B cell (primary cell): Measurements from ENCODE around the gene ITPR1. TPM values are rescaled to one million over a fixed set of nuclear protein-coding genes. Genes with fewer than 3 reads are reported as not detected.

Experiments used
- ATAC-seq: fragments of 200-7000 bp; cut with Tn5 transposase; one replicate; pipeline ENCODE4 v1.10.0; 2021; ENCODE audit warnings: low read depth, mild to moderate bottlenecking, moderate number of reproducible peaks, moderate library complexity
- CTCF ChIA-PET: fragments of 350-600 bp; sonication (Branson Sonifier 250); formaldehyde crosslinking; loops from one replicate; lab custom pipeline; 2021; ENCODE audit warnings: antibody characterized with exemption, inconsistent platforms; lab: Charles Lee
- POLR2A ChIA-PET: fragments of 350-600 bp; sonication (Branson Sonifier 250); formaldehyde crosslinking; loops from one replicate; lab custom pipeline; 2021; ENCODE audit warnings: antibody characterized with exemption; lab: Charles Lee
- DNase-seq: peaks from one replicate; pipeline ENCODE4 v3.0.0; 2013
- H2AFZ ChIP-seq: 2 replicates; pipeline ENCODE4 v1.6.1; 2012; ENCODE audit warnings: mild to moderate bottlenecking, low read depth, low read length; ENCODE audit not compliant: insufficient read depth, poor library complexity, severe bottlenecking
- H3K27ac ChIP-seq, 2 donors: 1 replicate in 1 of 2; 2 replicates in 1 of 2; pipeline ENCODE4 v1.5.1; 2012 to 2013; ENCODE audit warnings: low read length in 2 of 2, mild to moderate bottlenecking in 2 of 2, moderate library complexity in 1 of 2
- H3K27me3 ChIP-seq, 4 experiments: fragments of 200-600 bp in 1 of 4; sonication (generic) in 1 of 4; replicated peaks in 1 of 4; 1 replicate in 2 of 4; 2 replicates in 2 of 4; pipeline versions ENCODE4 v1.6.1 to v1.7.0; 2013 to 2016; ENCODE audit warnings: low read length in 3 of 4, mild to moderate bottlenecking in 2 of 4, mixed read lengths in 1 of 4, moderate library complexity in 1 of 4; ENCODE audit not compliant: insufficient read depth in 4 of 4, control insufficient read depth in 3 of 4; ENCODE audit errors: control extremely low read depth in 1 of 4
- H3K36me3 ChIP-seq, 2 experiments: replicated peaks in 1 of 2; 1 replicate in 1 of 2; 2 replicates in 1 of 2; pipeline versions ENCODE4 v1.6.1 to v1.7.1; 2013; ENCODE audit warnings: low read length in 1 of 2; ENCODE audit not compliant: insufficient read depth in 2 of 2, control insufficient read depth in 1 of 2; ENCODE audit errors: control extremely low read depth in 1 of 2, extremely low read depth in 1 of 2
- H3K4me1 ChIP-seq, 2 donors: fragments of 200-600 bp in 1 of 2; sonication (generic) in 1 of 2; 1 replicate in 1 of 2; 2 replicates in 1 of 2; pipeline versions ENCODE4 v1.5.1 to v1.6.1; 2013 to 2017; ENCODE audit warnings: low read length in 2 of 2; ENCODE audit not compliant: control insufficient read depth in 2 of 2, insufficient read depth in 2 of 2
- H3K4me2 ChIP-seq: replicated peaks from 2 replicates; pipeline ENCODE3; 2012; ENCODE audit warnings: mild to moderate bottlenecking, low read depth, low read length; ENCODE audit not compliant: poor library complexity, severe bottlenecking
- H3K4me3 ChIP-seq, 5 experiments: fragments of 200-600 bp in 1 of 5; sonication (generic) in 1 of 5; 1 replicate in 3 of 5; 2 replicates in 2 of 5; pipeline versions ENCODE4 v1.5.1 to v1.7.0; 2011 to 2016; ENCODE audit warnings: low read length in 4 of 5, mild to moderate bottlenecking in 4 of 5, low read depth in 2 of 5, control low read depth in 1 of 5, moderate library complexity in 1 of 5; ENCODE audit not compliant: insufficient read depth in 1 of 5; ENCODE audit errors: control extremely low read depth in 1 of 5, extremely low read depth in 1 of 5
- H3K79me2 ChIP-seq: fragments of 200-600 bp; sonication (generic); one replicate; pipeline ENCODE4 v1.6.0; 2016; ENCODE audit warnings: low read length; ENCODE audit not compliant: control insufficient read depth, insufficient read depth
- H3K9ac ChIP-seq: fragments of 200-600 bp; sonication (generic); 2 replicates; pipeline ENCODE4 v1.6.1; 2017; ENCODE audit warnings: mild to moderate bottlenecking, low read length, moderate library complexity
- H3K9me3 ChIP-seq, 3 donors: one replicate each; pipeline versions ENCODE4 v1.6.1 to v1.7.1; 2013; ENCODE audit warnings: low read length in 2 of 3; ENCODE audit not compliant: control insufficient read depth in 2 of 3, insufficient read depth in 1 of 3; ENCODE audit errors: control extremely low read depth in 1 of 3
- H4K20me1 ChIP-seq: 2 replicates; pipeline ENCODE4 v1.6.0; 2012; ENCODE audit warnings: mild to moderate bottlenecking, low read length; ENCODE audit not compliant: insufficient read depth, control insufficient read depth, poor library complexity, severe bottlenecking
- H3K27ac Mint-ChIP-seq: one replicate; pipeline ENCODE4 v1.8.0; 2021; ENCODE audit warnings: mixed read lengths
- H3K27me3 Mint-ChIP-seq: one replicate; pipeline ENCODE4 v1.8.0; 2021; ENCODE audit warnings: mixed read lengths
- H3K4me1 Mint-ChIP-seq: one replicate; pipeline ENCODE4 v1.8.0; 2021; ENCODE audit warnings: mixed read lengths
- H3K4me3 Mint-ChIP-seq: one replicate; pipeline ENCODE4 v1.8.0; 2021; ENCODE audit warnings: mixed read lengths
- H3K9me3 Mint-ChIP-seq: one replicate; pipeline ENCODE4 v1.8.0; 2022; ENCODE audit warnings: mixed read lengths; ENCODE audit not compliant: insufficient read depth
- CTCF ChIP-seq: fragments of 200-600 bp; IDR thresholded peaks from one replicate; pipeline ENCODE4 v1.8.0; 2022; ENCODE audit warnings: antibody characterized with exemption, mild to moderate bottlenecking
- EZH2 ChIP-seq: IDR thresholded peaks from 2 replicates; pipeline ENCODE4 v1.6.1; 2012; ENCODE audit warnings: borderline replicate concordance, low read depth, mild to moderate bottlenecking, moderate library complexity, low read length; ENCODE audit not compliant: insufficient read depth, poor library complexity, severe bottlenecking
- WGBS: methylation state at CpG from one replicate; pipeline ENCODE4 v1.1.5; 2013; ENCODE audit warnings: missing lambda C conversion rate; ENCODE audit not compliant: insufficient coverage; 5-methylcytosine and 5-hydroxymethylcytosine counted together
- intact Hi-C: fragments of 100-400 bp; cut with micrococcal nuclease; formaldehyde crosslinking; loops from one replicate; pipeline ENCODE4 v1.10.0; 2022
- polyA plus RNA-seq: library from polyadenylated mRNA; depleted of rRNA; stranded (reverse); fragments of >200 nt; gene quantifications from 2 replicates; pipeline ENCODE4 v1.2.3, GENCODE V29; 2012
- total RNA-seq, 2 donors: library from RNA; stranded (reverse); fragments of 120-200 nt in 1 of 2; gene quantifications; 1 replicate in 1 of 2; 2 replicates in 1 of 2; pipeline versions ENCODE4 v1.2.3 to v1.2.4, GENCODE V29; 2013 to 2022

The ITPR1 gene
- total and polyA plus RNA-seq, 2 donors (not counting 1 experiment from before 2014, with no cell fraction given), result 64.0 to 332 TPM

GRCh38 chr3:4656059-4656458 lies 162.9 kb downstream of the ITPR1 start:
- Histone ChIP-seq H3K9me3 (no peaks in the 10 kb centered on the region), H4K20me1 (peaks cover 52% of the 10 kb centered on the region), H3K36me3 (peaks cover 9 to 89% of the 10 kb centered on the region in 2 experiments), H3K4me2 (no peak overlapping the region), H3K4me1 (no peaks in the 10 kb centered on the region), H3K4me3 (no peak overlapping the region), H2AFZ (no peak overlapping the region), H3K27ac (no peak overlapping the region), H3K79me2 (peaks cover 10% of the 10 kb centered on the region), H3K27me3 (no peaks in the 10 kb centered on the region), H3K9ac (no peak overlapping the region)
- DNase-seq (no peak), ATAC-seq (no peak)
- ChIA-PET POLR2A (no interaction called here), CTCF (interaction anchor here (1.5 to 2.4 kb wide), 2 partner anchors 56 to 305 kb away, joined by 3 to 9 read pairs; no protein-coding TSS in a partner anchor)
- 94% methylated on average over 4 of the region's 6 CpGs for WGBS
- no peaks in the 10 kb centered on the region for H3K4me1 Mint-ChIP-seq
- TF ChIP-seq EZH2 (no peak), CTCF (no peak)
- no peaks in the 10 kb centered on the region for H3K9me3 Mint-ChIP-seq
- H3K27me3 Mint-ChIP-seq, result no peaks in the 10 kb centered on the region
- no peak overlapping the region for H3K27ac Mint-ChIP-seq
- intact Hi-C loops, result no loop called here
- H3K4me3 Mint-ChIP-seq, result no peak overlapping the region

GRCh38 chr3:4656626-4657328 lies 163.6 kb downstream of the ITPR1 start:
- no peak for ATAC-seq
- H3K27me3 Mint-ChIP-seq, result no peaks in the 10 kb centered on the region
- no peak overlapping the region for H2AFZ ChIP-seq
- TF ChIP-seq CTCF (no peak), EZH2 (no peak)
- peaks cover 9 to 89% of the 10 kb centered on the region in 2 experiments for H3K36me3 ChIP-seq
- H3K4me1 Mint-ChIP-seq, result no peaks in the 10 kb centered on the region
- intact Hi-C loops, result no loop called here
- no peak overlapping the region for H3K4me3 ChIP-seq
- H3K79me2 ChIP-seq, result peaks cover 10% of the 10 kb centered on the region
- H3K9me3 ChIP-seq, result no peaks in the 10 kb centered on the region
- H3K27me3 ChIP-seq, result no peaks in the 10 kb centered on the region
- ChIA-PET CTCF (interaction anchor here (1.5 to 2.4 kb wide), 2 partner anchors 55 to 306 kb away, joined by 3 to 9 read pairs; no protein-coding TSS in a partner anchor), POLR2A (no interaction called here)
- H3K4me2 ChIP-seq, result no peak overlapping the region
- H4K20me1 ChIP-seq, result peaks cover 52% of the 10 kb centered on the region
- no peak overlapping the region for H3K4me3 Mint-ChIP-seq
- H3K27ac ChIP-seq, result no peak overlapping the region
- H3K27ac Mint-ChIP-seq, result peak overlapping the region; percentile 10
- 97% methylated on average over 8 of the region's 13 CpGs for WGBS
- H3K4me1 ChIP-seq, result no peaks in the 10 kb centered on the region
- no peak overlapping the region for H3K9ac ChIP-seq
- no peaks in the 10 kb centered on the region for H3K9me3 Mint-ChIP-seq
- DNase-seq, result no peak
